ENCODE data around the gene SLC47A1.

- no peak for TF ChIP-seq CTCF (IDR thresholded peaks at IDR 0.05)
- no peak for TF ChIP-seq POLR2A (IDR thresholded peaks at IDR 0.05)
Measured at GRCh38 chr17:19610879-19611278, 77.2 kb downstream of the SLC47A1 start.

Data from lower leg skin (tissue), 3 donors.